Measurements from ENCODE around the gene PLAAT3.
"Not testable (repeated sequence)": the region's sequence is repeated elsewhere in the genome, so short reads cannot be mapped to it uniquely, and the experiment has no call there.

PLAAT3 gene

DNA sequence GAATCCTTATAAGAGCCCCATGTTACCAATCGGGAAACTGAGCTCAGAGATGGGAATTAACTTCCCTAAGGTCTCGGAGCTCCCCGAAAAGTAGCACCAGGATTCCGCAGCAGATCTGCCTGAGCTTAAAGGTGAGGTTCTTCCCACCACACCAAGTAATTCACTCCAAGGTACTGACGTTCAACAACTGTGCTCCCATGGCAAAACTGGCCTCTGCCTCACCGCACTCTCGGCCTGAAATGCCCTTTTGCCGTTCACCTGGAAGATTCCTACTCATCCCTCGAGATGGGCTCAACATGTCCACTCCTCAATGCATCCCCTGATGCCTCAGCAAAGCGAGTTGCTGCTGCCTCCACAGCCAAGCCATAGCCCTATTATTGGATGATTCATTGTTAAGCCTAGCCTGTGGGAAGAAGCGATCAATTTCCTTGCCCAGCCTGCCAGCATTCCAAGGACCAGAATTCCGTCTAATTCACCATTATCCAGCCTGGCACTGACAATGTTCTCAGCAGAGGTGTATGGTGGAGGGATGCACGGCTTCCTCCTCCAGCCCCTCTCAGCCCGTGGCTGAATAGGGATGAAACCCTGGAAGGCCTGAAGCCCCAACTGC is 4.2 kb downstream of the PLAAT3 start:
- in situ Hi-C loops (cut with MboI; ENCODE audit: low sequenced_read_pairs): no loop called here

DNA sequence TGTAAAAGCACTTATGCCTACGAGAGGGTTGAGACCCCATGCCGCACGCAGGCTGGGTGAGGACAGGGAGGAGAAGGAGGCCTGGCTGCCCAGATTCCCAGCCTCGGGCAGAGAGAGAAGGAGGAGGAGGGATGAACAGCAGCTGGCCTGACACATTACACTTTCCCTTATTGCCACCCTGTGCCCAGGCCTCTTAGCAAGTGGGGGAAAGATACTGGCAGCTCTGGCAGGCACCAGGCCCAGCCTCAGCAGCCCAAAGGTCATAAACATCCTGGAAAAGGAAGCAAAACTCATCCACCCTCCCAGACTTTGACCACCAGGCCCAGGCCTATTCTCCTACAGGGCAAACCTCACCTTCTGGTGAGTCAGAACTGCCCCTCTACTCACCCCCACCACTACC is 4.7 kb downstream of the PLAAT3 start:
- in situ Hi-C loops (cut with MboI; ENCODE audit: low sequenced_read_pairs): no loop called here

DNA sequence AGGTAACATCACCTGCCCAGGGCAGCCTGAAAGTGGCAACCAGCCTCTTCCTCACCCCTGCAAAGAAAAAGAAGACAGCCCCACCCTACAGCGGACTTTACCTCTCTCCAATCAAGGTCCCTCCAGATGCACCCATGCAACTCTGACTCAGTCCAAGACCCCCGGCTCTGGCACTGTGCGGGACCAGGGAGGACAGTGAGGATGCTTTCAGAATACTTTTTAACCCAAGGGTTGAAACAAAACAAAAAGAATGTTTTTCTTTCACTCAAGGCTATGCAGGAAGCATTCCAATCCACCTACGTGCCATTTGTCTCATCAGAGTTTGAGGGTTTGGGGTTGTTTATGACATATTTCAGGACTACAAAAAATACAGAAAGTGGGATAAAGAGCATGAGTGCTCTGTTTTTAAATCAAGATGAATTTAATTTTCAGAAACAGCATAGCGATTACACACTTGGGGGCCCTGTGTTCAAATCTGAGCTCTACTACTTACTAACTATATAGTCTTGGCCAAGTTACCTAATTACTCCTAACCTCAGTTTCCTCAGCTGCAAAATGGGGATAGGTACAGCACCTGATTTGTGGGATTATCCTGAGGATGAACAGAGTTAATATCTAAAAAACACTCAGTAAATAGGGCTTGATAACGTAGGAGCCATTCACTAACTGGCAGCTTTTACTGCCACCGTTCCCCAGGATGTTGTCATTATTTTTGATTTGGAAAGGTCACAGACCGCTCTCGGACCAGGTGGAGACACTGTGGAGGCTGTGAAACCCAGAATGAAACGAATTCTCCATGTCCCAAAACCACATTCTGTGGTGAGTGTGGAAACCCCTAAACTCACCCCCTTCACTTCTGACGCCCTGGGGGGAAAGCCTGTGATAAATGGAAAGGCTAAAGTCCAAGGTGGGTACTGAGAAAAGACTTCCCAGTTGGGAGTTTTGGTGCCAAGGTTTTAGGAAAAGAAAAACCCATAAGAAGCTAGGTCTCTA is 5.6 kb downstream of the PLAAT3 start:
- in situ Hi-C loops (cut with MboI; ENCODE audit: low sequenced_read_pairs): no loop called here

GRCh38 chr11:63603180-63603518 is 11.1 kb downstream of the PLAAT3 start:
- in situ Hi-C loops (cut with MboI; ENCODE audit: low sequenced_read_pairs): no loop called here

DNA sequence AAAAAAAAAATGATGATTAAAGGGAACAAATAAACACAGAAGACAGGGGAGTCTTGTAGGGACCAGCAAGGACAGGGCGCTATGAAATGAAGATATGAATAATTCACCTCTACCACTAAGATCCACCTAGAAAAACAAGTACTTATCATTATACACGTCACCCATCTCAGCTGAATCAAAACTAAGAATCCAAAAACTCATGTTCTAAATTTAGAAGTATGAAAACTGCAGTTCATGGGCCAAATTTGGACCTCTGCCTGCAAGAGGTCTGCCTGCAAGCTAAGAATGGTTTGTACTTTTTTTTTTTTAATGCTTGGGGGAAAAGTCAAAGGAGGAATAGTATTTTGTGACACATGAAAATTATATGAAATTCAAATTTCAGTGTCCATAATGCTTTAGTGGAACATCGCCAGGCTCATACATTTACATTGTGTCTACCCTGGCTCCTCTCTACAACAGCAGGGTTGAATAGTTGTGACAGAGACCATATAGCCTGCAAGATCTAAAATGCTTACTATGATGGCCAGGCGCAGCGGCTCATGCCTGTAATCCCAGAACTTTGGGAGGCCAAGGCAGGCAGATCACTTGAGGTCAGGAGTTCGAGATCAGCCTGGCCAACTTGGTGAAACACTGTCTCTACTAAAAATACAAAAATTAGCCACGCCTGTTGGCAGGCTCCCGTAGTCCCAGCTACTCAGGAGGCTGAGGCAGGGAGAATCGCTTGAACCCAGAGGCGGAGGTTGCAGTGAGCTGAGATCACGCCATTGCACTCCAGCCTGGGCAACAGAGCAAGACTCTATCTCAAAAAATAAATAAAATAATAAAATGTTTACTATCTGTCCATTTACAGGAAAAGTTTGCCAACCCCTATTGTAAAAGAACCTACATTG is 11.7 kb downstream of the PLAAT3 start:
- in situ Hi-C loops (cut with MboI; ENCODE audit: low sequenced_read_pairs): not testable (repeated sequence)

- in situ Hi-C loops (cut with MboI; ENCODE audit: low sequenced_read_pairs): no loop called here
These were observed 14.8 kb downstream of the PLAAT3 start for GRCh38 chr11:63599211-63600122.

DNA sequence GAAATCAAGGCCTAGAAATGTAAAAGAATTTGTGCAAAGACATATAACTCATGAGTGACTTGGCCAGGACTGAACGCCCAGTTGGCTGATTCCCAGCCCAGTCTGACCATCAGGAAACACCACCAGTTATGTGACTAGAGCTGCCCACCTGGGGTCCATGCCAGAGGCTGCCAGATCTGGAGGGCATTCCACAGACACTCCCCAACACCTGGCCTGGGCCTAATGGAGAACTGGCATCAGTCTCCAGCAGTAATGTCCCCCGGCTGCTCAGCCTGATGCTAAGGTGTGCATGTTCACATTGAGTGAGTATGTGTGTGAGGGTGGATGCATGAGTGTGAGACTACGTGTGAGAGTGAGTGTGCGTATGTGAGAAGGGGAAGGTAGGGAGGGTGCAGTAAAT is 15.7 kb downstream of the PLAAT3 start:
- in situ Hi-C loops (cut with MboI; ENCODE audit: low sequenced_read_pairs): no loop called here

DNA sequence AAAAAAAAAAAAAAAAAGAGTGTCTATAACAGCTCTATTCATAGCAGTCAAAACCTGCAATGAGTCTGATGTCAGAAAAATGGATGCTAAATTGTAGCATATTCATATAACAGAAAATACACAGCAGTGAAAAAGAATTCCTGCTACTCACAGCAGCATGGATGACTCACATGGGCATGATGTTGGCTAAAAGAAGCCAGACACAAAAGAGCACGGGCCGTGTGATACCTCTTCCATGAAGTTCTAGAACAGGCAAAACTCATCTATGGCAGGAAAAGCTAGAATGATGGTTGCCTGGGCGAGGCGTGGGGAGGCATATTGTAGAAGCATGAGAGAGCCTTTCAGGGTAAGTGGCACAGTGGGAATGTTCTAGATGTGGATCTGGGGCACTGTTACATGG is 18.9 kb downstream of the PLAAT3 start:
- in situ Hi-C loops (cut with MboI; ENCODE audit: low sequenced_read_pairs): no loop called here

- in situ Hi-C loops (cut with MboI; ENCODE audit: low sequenced_read_pairs): no loop called here
These were observed 21.2 kb downstream of the PLAAT3 start for GRCh38 chr11:63592975-63593395.

- in situ Hi-C loops (cut with MboI; ENCODE audit: low sequenced_read_pairs): no loop called here
These were observed 24.0 kb downstream of the PLAAT3 start for GRCh38 chr11:63590024-63590788.

GRCh38 chr11:63589000-63589399 is 25.2 kb downstream of the PLAAT3 start:
- in situ Hi-C loops (cut with MboI; ENCODE audit: low sequenced_read_pairs): no loop called here

- in situ Hi-C loops (cut with MboI; ENCODE audit: low sequenced_read_pairs): no loop called here
These were observed 27.6 kb downstream of the PLAAT3 start for GRCh38 chr11:63586451-63587166.

DNA sequence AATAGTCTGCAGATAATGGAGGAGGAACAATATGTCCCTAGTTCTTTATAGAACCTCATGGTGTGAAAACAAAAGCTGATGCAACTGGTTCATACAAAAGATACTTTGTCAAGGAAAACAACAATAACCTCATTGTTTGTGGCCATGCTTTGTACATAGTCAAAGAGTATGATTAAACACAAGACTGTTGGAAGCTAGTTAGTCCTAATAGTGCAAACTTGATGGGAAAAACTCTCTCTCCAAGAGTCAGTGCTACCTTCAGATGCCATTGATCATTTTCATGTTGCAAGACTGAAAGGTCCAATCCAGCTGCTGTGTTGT is 30.9 kb downstream of the PLAAT3 start:
- in situ Hi-C loops (cut with MboI; ENCODE audit: low sequenced_read_pairs): no loop called here

GRCh38 chr11:63581224-63581623 is 33.0 kb downstream of the PLAAT3 start:
- in situ Hi-C loops (cut with MboI; ENCODE audit: low sequenced_read_pairs): not testable (repeated sequence)

DNA sequence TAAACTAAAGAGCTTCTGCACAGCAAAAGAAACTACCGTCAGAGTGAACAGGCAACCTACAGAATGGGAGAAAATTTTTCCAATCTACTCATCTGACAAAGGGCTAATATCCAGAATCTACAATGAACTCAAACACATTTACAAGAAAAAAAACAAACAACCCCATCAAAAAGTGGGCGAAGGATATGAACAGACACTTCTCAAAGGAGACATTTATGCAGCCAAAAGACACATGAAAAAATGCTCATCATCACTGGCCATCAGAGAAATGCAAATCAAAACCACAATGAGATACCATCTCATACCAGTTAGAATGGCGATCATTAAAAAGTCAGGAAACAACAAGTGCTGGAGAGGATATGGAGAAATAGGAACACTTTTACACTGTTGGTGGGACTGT is 35.4 kb downstream of the PLAAT3 start:
- in situ Hi-C loops (cut with MboI; ENCODE audit: low sequenced_read_pairs): not testable (repeated sequence)

DNA sequence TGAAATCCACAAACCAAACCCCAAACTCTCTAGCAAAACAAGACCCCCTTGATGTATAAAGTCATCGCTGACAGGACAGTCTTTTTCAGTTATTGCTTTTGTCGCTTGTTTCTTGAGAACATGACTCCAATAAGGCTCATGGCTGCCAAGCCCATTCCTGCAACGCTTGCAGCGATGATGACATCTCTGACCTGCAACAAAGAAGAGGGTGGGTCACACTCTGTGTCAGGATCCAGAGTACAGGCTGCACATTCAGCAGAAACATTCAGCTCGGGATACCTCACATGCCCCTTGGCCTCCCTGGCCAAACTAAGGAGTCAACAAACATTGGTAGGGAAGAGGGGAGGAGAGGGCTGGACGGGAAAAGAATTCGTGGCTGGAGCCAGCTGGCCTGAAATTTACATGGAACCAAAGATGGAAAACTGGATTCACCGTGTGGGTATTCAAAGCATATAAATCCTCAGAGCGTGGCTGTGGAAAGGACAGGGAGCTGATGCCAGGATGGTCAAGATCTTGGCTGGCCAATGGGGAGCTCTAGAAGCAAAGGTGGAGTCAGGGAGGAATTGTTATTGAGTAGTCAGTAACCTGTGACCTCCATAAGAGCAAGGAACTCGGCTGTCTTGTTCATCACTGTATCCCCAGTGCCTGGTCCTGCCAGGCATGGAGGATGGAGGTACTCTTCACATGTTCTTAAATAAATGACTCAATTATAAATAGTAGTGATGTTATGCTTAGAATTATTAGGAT is 39.2 kb downstream of the PLAAT3 start:
- in situ Hi-C loops (cut with MboI; ENCODE audit: low sequenced_read_pairs): no loop called here

DNA sequence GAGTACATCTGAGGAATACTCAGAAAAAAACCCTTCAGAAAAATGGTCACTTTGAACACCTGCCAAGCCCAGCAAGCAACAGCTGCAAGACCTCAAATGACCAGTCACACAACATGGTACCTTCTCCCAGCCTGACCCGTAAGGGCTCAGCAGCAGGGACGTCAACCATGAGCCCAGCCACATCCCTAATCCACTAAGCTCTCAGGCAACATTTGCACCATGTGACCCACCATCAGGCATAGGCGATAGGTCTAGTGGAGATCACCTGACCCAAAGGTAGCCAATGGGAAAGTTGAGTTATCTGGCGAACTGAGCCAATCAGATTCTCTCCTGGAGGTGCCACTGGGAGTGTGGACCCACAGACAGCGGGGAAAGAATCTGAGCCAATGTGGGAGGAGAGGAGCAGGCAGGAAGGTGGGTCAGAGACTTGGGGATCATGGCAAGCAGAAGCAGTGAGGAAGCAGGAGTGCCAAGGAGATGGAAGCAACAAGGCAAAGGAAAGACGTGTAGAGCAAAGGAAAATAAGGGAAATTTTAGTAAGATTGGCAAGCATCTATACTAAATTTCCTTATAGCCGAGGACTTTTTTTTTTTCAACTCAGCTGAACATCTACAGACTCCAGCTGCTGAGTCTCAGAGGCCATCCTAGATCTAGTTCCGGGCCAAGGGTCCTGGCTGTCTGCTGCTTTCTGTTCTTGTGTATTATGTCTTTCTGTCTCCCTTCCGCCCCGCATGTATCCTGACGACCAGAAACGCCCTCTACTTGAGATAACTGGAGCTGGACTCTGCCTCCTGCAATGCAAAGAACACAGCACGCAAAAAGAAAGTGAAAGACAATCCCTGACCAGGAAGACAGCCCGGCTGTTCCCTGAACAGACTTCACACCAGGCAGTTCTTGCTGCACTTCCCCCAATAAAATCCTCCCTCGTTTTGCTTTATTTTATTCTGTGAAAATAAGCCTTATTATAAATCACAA is 40.1 kb downstream of the PLAAT3 start:
- in situ Hi-C loops (cut with MboI; ENCODE audit: low sequenced_read_pairs): no loop called here
